Right lobe of liver (tissue), 6 donors: Measurements from ENCODE around the gene BICD2. TPM values are rescaled to one million over a fixed set of nuclear protein-coding genes. Genes with fewer than 3 reads are reported as not detected.

Source experiments
- ATAC-seq, 4 donors: fragments of 200-7000 bp; cut with Tn5 transposase; one replicate each; pipeline ENCODE4 v1.9.1; 2020; ENCODE audit warnings: mild to moderate bottlenecking in 4 of 4, moderate library complexity in 4 of 4
- DNase-seq, 3 donors: peaks; one replicate each; pipeline ENCODE4 v3.0.0-alpha.2; 2020
- H3K27ac ChIP-seq, 3 donors: fragments of 200-600 bp; one replicate each; pipeline ENCODE4 v1.8.0; 2022
- H3K27me3 ChIP-seq, 2 donors: fragments of 200-600 bp; one replicate each; pipeline ENCODE4 v1.8.0; 2022
- H3K36me3 ChIP-seq, 4 donors: fragments of 200-600 bp; sonication (generic) in 1 of 4; one replicate each; pipeline versions ENCODE4 v1.5.1 to v1.8.0; 2017 to 2022; ENCODE audit warnings: control low read depth in 1 of 4
- H3K4me1 ChIP-seq, 4 donors: fragments of 200-600 bp; sonication (generic) in 1 of 4; one replicate each; pipeline versions ENCODE4 v1.5.1 to v1.8.0; 2017 to 2022; ENCODE audit warnings: control low read depth in 1 of 4
- H3K4me3 ChIP-seq, 3 donors: fragments of 200-600 bp; one replicate each; pipeline ENCODE4 v1.8.0; 2022
- H3K9me3 ChIP-seq, 4 donors: fragments of 200-600 bp; sonication (generic) in 1 of 4; one replicate each; pipeline versions ENCODE4 v1.5.1 to v1.8.0; 2017 to 2022; ENCODE audit warnings: control low read depth in 1 of 4
- POLR2A ChIP-seq: fragments of 450-650 bp; IDR thresholded peaks from one replicate; pipeline ENCODE4 v1.6.1; 2017; ENCODE audit warnings: antibody characterized with exemption, mild to moderate bottlenecking
- WGBS: methylation state at CpG from one replicate; pipeline ENCODE4 v1.1.6; 2018; ENCODE audit warnings: low coverage, low lambda C conversion rate; ENCODE audit not compliant: insufficient coverage; ENCODE audit errors: missing lambda C conversion rate; 5-methylcytosine and 5-hydroxymethylcytosine counted together
- intact Hi-C, 2 donors: fragments of 100-400 bp; cut with DNase I; formaldehyde crosslinking; loops; one replicate each; pipeline versions ENCODE4 v1.11.2 to v1.14.1; 2022
- total RNA-seq, 6 experiments: library from RNA; depleted of rRNA in 2 of 6; stranded (reverse); fragments of >200 nt in 2 of 6; fragmentation: NEBNext Ultra II Directional in 3 of 6; extraction: Animal tissue kit (Norgen Biotek cat#: 25700) in 3 of 6; gene quantifications; one replicate each; pipeline versions ENCODE4 v1.1.0 to v1.2.4, GENCODE V29; 2016 to 2023
- TF ChIP-seq, protein P1 (sequence below), 4 donors: fragments of 200-600 bp in 3 of 4; fragments of 450-650 bp in 1 of 4; IDR thresholded peaks; one replicate each; pipeline versions ENCODE4 v1.5.1 to v1.8.0; 2016 to 2022; ENCODE audit warnings: antibody characterized with exemption in 4 of 4, mild to moderate bottlenecking in 2 of 4
- donor health status: DM: no; HTN: yes; CAD: no.
- donor health status: DM: no; HTN: no; CAD: no.
- donor health status: DM: no; HTN: no; CAD: no.
- donor health status: DM: no; HTN: yes; CAD: no.
- donor health status: DM: no; HTN: yes; CAD: no.

Gene BICD2
- total RNA-seq, 6 experiments from 2014 or later, result 6.3 to 14.9 (median 9.8) TPM

DNA sequence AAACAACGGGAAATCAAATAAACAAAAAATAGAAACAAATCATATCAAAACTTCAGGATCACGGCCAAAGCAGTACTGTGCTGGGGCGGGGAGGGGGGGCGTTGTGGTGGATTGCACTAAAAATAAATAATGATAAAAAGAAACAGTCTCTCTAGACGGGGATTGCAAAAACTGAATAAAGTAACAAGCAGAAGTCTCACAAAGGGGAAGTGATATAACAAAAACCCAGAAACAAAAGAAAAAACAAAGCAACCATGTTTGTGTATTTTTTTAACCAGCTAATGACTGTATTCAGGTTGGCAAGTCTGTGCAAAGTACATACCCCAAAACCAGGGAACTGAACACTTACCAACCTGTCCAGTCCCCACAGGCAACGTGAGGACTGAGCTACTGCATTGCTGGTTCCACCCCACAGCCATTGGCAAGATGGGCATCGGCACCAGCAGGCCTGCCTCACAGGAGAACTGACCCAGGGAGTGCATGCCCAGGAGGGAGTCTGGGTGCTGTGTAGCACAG is 24.1 kb downstream of the BICD2 start:
- no peaks in the 10 kb centered on the region for H3K27me3 ChIP-seq
- no peak for TF ChIP-seq POLR2A
- TF ChIP-seq, protein P1, sequence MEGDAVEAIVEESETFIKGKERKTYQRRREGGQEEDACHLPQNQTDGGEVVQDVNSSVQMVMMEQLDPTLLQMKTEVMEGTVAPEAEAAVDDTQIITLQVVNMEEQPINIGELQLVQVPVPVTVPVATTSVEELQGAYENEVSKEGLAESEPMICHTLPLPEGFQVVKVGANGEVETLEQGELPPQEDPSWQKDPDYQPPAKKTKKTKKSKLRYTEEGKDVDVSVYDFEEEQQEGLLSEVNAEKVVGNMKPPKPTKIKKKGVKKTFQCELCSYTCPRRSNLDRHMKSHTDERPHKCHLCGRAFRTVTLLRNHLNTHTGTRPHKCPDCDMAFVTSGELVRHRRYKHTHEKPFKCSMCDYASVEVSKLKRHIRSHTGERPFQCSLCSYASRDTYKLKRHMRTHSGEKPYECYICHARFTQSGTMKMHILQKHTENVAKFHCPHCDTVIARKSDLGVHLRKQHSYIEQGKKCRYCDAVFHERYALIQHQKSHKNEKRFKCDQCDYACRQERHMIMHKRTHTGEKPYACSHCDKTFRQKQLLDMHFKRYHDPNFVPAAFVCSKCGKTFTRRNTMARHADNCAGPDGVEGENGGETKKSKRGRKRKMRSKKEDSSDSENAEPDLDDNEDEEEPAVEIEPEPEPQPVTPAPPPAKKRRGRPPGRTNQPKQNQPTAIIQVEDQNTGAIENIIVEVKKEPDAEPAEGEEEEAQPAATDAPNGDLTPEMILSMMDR (IDR thresholded peaks at IDR 0.05), result no peak
- no peak overlapping the region for H3K4me3 ChIP-seq
- peak; percentile 27 to 42 (median 38) for ATAC-seq
- no peaks in the 10 kb centered on the region for H3K9me3 ChIP-seq
- peaks cover 0 to 8% (median 0%) of the 10 kb centered on the region in 4 donors for H3K4me1 ChIP-seq
- H3K27ac ChIP-seq, result peak overlapping the region; percentile 49 to 63 (median 52)
- DNase-seq, result peak in 1 of 3 donors; percentile 50
- intact Hi-C loops, result no loop called here
- WGBS, result 39% methylated on average over 7 of the region's 7 CpGs
- H3K36me3 ChIP-seq, result no peaks in the 10 kb centered on the region

DNA sequence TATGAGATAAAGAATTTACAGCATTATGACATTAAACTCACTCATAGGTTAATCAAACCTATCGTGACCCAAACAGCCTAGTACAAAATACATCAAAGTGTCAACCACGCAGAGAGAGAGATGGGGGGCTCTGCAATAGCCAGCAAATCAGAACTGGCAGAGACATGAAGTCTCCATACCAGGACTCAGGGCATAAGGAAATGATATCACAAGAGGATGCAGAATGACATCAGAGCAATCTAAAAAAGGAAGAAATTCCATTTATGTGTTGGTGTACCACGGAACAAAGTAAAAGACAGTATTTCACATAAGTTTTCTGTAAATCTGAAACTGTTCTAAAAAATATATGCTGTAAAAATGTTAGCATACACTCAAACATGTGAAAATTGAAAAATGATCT is 24.6 kb downstream of the BICD2 start:
- Histone ChIP-seq H3K27ac (peak overlapping the region in 2 of 3 donors; percentile 52 to 63), H3K9me3 (no peaks in the 10 kb centered on the region), H3K4me3 (no peak overlapping the region), H3K27me3 (no peaks in the 10 kb centered on the region), H3K36me3 (no peaks in the 10 kb centered on the region), H3K4me1 (peaks cover 0 to 8% (median 0%) of the 10 kb centered on the region in 4 donors)
- DNase-seq (peak in 1 of 3 donors; percentile 9), ATAC-seq (peak in 3 of 4 donors; percentile 41 to 74 (median 62))
- 30% methylated on average over 3 of the region's 3 CpGs for WGBS
- intact Hi-C loops, result no loop called here
- TF ChIP-seq POLR2A, result no peak
- TF ChIP-seq, protein P1 (IDR thresholded peaks at IDR 0.05), result no peak

DNA sequence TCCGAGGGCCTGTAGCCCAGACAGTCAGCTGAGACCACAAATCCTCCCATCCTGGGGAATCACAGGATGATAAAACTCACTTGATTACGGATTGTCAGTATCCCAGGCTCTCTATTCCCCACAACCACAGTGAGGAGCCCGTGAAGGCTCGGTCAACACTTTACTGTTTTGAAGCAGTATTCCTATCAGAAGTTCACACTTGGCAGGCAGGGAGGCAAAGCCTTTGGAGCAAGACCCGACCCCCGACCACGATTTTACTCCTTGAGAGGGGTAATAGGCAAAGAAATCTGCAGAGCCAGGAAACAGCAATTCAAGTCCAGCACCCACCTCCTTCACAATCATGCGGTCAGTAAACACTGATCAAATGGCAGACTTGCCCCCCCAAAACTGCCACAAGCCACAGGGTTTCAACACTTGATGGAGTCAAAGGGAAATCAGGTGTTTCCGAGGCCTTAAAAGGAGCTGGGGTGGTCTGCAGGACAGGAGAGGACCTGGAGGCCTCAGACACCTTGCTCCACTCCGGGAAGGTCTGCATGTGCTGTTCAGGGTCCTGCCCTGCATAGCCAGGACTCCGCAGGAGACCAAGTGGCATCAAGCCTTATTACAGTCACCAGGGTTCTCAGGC is 25.2 kb downstream of the BICD2 start:
- peak overlapping the region in 2 of 3 donors; percentile 52 to 63 for H3K27ac ChIP-seq
- H3K4me1 ChIP-seq, result peaks cover 0 to 8% (median 0%) of the 10 kb centered on the region in 4 donors
- H3K4me3 ChIP-seq, result no peak overlapping the region
- DNase-seq, result peak in 1 of 3 donors; percentile 34
- intact Hi-C loops, result no loop called here
- H3K27me3 ChIP-seq, result no peaks in the 10 kb centered on the region
- no peaks in the 10 kb centered on the region for H3K36me3 ChIP-seq
- TF ChIP-seq, protein P1 (IDR thresholded peaks at IDR 0.05), result no peak
- no peak for TF ChIP-seq POLR2A
- 55% methylated on average over 3 of the region's 11 CpGs for WGBS
- ATAC-seq, result no peak
- H3K9me3 ChIP-seq, result no peaks in the 10 kb centered on the region

DNA sequence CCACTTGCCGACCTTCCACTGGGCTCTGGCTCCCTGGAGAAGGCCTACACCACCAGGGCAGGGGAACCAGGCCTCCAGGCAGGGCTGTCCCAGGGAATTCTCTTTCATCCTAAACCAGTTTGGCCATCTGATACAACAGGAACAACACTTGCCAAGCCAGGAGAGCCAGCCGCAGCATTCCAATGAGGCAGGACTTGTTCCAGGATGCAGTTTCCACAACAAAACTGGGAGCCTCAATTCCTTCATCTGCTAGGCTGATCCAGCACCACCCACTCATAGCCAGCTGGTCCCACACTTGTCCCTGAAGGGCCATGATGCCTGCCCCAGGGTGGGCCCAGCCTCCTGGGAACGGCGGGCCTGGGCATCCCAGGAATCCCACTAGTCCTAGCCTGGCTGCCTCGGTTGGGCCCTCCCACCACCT is 26.0 kb downstream of the BICD2 start:
- 60% methylated on average over 1 of the region's 5 CpGs for WGBS
- intact Hi-C loops, result no loop called here
- Histone ChIP-seq H3K9me3 (no peaks in the 10 kb centered on the region), H3K4me3 (no peak overlapping the region), H3K4me1 (peaks cover 0 to 8% (median 0%) of the 10 kb centered on the region in 4 donors), H3K36me3 (no peaks in the 10 kb centered on the region), H3K27ac (no peak overlapping the region), H3K27me3 (no peaks in the 10 kb centered on the region)
- peak in 1 of 3 donors; percentile 23 for DNase-seq
- TF ChIP-seq, protein P1 (IDR thresholded peaks at IDR 0.05), result no peak
- no peak for TF ChIP-seq POLR2A
- ATAC-seq, result no peak
